ENCODE results near the gene CA10. TPM values are rescaled to one million over a fixed set of nuclear protein-coding genes. Genes with fewer than 3 reads are reported as not detected.

CA10 gene
- total and polyA plus RNA-seq, 8 donors = 0.09 to 2.0 (median 0.27) TPM; not detected in 4

DNA sequence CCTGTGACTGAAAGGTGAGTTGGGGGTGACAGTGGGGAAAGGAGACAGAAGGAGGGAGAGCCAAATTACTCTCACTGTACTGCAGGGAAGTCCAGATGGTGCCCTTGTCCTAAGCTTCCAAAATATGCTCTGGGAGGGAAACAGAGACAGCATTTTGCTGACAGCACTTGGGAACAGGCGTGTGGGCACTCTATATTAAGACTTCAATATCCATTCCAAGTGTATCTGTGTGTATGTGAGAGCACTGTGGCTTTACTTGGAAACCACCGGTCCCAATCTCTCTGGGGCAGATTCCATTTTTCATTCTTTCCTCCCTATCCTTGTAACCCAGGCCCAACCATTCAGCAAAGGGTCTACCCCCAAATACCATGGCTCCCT, 490.8 kb downstream of the CA10 start:
- Histone ChIP-seq H3K27me3 (peaks cover 0 to 4% (median 1%) of the 10 kb centered on the region in 4 donors), H3K4me3 (no peak overlapping the region), H3K36me3 (no peaks in the 10 kb centered on the region), H3K27ac (no peak overlapping the region), H3K9me3 (no peaks in the 10 kb centered on the region), H3K4me1 (no peaks in the 10 kb centered on the region)
- no peak for DNase-seq
- TF ChIP-seq, protein P1, sequence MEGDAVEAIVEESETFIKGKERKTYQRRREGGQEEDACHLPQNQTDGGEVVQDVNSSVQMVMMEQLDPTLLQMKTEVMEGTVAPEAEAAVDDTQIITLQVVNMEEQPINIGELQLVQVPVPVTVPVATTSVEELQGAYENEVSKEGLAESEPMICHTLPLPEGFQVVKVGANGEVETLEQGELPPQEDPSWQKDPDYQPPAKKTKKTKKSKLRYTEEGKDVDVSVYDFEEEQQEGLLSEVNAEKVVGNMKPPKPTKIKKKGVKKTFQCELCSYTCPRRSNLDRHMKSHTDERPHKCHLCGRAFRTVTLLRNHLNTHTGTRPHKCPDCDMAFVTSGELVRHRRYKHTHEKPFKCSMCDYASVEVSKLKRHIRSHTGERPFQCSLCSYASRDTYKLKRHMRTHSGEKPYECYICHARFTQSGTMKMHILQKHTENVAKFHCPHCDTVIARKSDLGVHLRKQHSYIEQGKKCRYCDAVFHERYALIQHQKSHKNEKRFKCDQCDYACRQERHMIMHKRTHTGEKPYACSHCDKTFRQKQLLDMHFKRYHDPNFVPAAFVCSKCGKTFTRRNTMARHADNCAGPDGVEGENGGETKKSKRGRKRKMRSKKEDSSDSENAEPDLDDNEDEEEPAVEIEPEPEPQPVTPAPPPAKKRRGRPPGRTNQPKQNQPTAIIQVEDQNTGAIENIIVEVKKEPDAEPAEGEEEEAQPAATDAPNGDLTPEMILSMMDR (IDR thresholded peaks at IDR 0.05) = no peak
- FAIRE-seq = no peak
- intact Hi-C loops (cut with DNase I) = no loop called here
- no peak for ATAC-seq
- WGBS, 2 donors = 74 to 81% methylated on average over 2 of the region's 2 CpGs

DNA sequence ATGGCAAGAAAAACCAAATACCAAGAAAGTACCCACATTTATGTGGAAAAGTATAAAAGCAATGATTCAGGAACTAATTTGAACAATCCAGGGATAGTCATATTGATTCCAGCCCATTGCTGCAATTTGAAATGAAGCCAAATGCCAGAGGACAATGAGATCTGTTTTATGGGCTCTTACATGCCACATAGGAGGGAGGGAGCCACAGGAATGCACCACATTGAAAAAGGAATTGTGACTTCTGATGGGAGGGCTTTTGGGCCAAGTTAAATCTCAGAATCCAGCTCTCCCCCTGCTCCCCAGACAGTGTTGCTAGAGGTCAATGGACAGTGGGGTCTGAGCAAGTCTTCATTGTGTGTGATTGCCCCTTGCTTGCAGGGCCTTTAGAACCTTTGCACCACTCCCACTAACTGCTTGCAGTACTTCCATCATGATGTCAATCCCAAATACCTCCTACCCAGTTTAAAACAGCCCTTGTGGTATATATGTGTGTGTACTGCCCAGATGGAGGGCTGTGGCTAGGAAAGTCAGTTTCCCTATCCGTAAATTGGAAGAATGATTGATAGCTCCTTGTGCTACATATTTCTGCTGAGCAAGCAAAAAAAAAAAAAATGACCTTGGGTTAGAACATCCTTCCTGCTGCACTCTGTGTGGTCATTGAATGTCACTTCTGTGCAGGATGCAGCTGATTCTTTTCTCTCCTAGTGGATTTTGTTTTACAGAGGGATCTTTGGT, 491.4 kb downstream of the CA10 start:
- intact Hi-C loops (cut with DNase I) = no loop called here
- Histone ChIP-seq H3K4me1 (no peaks in the 10 kb centered on the region), H3K27me3 (peaks cover 0 to 4% (median 2%) of the 10 kb centered on the region in 4 donors), H3K36me3 (no peaks in the 10 kb centered on the region), H3K27ac (no peak overlapping the region), H3K9me3 (no peaks in the 10 kb centered on the region), H3K4me3 (no peak overlapping the region)
- ATAC-seq (no peak), DNase-seq (no peak), FAIRE-seq (no peak)
- TF ChIP-seq, protein P1 (IDR thresholded peaks at IDR 0.05) = no peak
- 49 to 62% methylated on average over 1 of the region's 1 CpG for WGBS, 2 donors

DNA sequence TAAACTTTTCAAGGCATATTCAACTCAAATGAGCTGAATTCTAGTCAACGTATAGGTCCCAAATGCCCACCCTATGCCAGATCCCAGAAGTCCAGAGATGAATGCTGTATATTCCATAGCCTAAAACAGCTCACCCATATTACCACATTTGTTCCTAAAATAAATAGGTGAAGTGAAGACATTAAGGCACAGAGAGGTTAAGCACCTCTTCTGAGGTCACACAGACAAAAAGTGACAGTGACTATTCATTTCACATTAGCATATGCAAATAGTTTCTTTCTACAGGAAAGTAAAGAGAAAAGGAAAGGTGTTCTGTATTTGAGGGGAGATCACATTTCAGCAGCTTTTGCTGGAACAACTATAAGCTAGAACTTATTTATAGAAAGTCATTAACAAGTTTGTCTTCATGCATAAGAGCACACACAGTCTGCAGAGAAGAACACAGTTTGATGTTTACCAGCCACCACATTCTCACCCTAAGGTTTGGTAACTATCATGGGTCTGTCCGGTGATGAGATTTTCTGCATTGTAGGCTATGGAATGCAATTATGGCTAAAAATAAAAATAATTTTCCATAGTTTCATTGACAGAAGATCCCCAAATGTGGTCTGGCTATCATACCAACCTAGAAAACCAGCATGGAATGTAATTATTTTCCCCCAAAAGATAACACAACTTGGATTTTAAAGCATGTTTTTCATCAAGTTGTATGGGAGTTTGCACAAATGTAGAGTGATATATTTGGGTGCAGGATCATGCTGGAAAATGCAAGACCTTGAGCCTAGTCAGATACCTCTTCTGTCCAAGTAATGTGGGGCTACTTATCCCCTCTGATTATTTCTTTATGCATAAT, 496.1 kb downstream of the CA10 start:
- FAIRE-seq (no peak), DNase-seq (no peak), ATAC-seq (no peak)
- TF ChIP-seq, protein P1 (IDR thresholded peaks at IDR 0.05) = no peak
- Histone ChIP-seq H3K4me3 (no peak overlapping the region), H3K27me3 (peaks cover 0 to 6% (median 2%) of the 10 kb centered on the region in 4 donors), H3K36me3 (no peaks in the 10 kb centered on the region), H3K4me1 (no peaks in the 10 kb centered on the region), H3K27ac (no peak overlapping the region), H3K9me3 (no peaks in the 10 kb centered on the region)
- 58 to 64% methylated on average over 2 of the region's 2 CpGs for WGBS, 2 donors
- intact Hi-C loops (cut with DNase I) = no loop called here

GRCh38 chr17:51661403-51661802, 497.1 kb downstream of the CA10 start:
- TF ChIP-seq, protein P1 (IDR thresholded peaks at IDR 0.05) = no peak
- H3K27me3 ChIP-seq = peaks cover 0 to 6% (median 2%) of the 10 kb centered on the region in 4 donors
- no peaks in the 10 kb centered on the region for H3K4me1 ChIP-seq
- no peak overlapping the region for H3K27ac ChIP-seq
- DNase-seq (no peak), ATAC-seq (no peak), FAIRE-seq (no peak)
- intact Hi-C loops (cut with DNase I) = no loop called here
- WGBS, 2 donors = 40 to 50% methylated on average over 4 of the region's 4 CpGs
- H3K4me3 ChIP-seq = no peak overlapping the region
- H3K9me3 ChIP-seq = no peaks in the 10 kb centered on the region
- no peaks in the 10 kb centered on the region for H3K36me3 ChIP-seq
